Neutrophil (primary cell): ENCODE results near the gene B9D1.

Experiments used
- H3K27ac ChIP-seq: fragments of 200-600 bp; sonication (generic); 2 replicates; pipeline ENCODE4 v1.5.1; 2016; ENCODE audit warnings: mild to moderate bottlenecking, moderate library complexity
- H3K27me3 ChIP-seq: fragments of 200-600 bp; sonication (generic); 2 replicates; pipeline ENCODE4 v1.6.0; 2016; ENCODE audit warnings: mild to moderate bottlenecking
- H3K36me3 ChIP-seq: fragments of 200-600 bp; sonication (generic); 2 replicates; pipeline ENCODE4 v1.5.1; 2017
- H3K4me1 ChIP-seq, 2 experiments: fragments of 200-600 bp in 1 of 2; sonication (generic) in 1 of 2; 1 replicate in 1 of 2; 2 replicates in 1 of 2; pipeline versions ENCODE4 v1.5.1 to v1.6.1; 2013 to 2016; ENCODE audit warnings: low read depth in 1 of 2, low read length in 1 of 2, mild to moderate bottlenecking in 1 of 2, moderate library complexity in 1 of 2; ENCODE audit not compliant: control insufficient read depth in 1 of 2, insufficient read depth in 1 of 2
- H3K4me3 ChIP-seq, 2 experiments: fragments of 200-600 bp in 1 of 2; sonication (generic) in 1 of 2; 1 replicate in 1 of 2; 2 replicates in 1 of 2; pipeline ENCODE4 v1.5.1; 2013 to 2016; ENCODE audit warnings: low read depth in 1 of 2, low read length in 1 of 2, mild to moderate bottlenecking in 1 of 2, moderate library complexity in 1 of 2
- H3K9me3 ChIP-seq: fragments of 200-600 bp; sonication (generic); 2 replicates; pipeline ENCODE4 v1.5.1; 2016
- TF ChIP-seq, protein P1 (sequence below): fragments of 200-600 bp; sonication (generic); IDR thresholded peaks from 2 replicates; pipeline ENCODE4 v1.5.1; 2016; ENCODE audit warnings: antibody characterized with exemption

The B9D1 gene

DNA sequence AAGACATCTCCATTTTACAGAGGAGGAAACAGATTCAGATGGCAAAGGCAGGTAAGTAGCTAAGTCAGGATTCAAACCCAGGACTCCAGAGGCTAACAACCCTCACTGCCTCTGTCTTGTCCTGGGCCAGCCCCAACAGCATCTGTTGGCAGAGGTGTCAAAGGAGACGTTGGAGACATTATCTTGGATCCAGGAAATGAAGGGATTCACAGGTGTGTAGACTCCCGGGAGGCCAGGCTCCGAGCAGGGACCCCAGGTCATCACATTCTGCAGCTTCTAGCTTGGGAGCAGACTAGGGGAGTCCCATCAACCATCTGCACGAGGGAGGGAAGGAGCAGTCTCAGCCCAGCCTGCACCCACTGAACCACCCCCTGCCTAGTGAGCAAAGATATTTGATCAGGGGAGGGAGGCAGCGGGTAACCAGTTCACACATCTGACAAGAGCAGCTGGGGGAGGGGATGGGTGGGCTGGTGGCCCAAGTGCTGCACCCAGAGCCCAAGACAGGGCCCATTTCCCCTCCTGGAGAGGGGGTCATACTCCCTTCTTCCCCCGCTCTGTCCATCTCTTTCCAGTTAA is 1.0 kb upstream of the B9D1 start:
- no peaks in the 10 kb centered on the region for H3K36me3 ChIP-seq
- H3K27me3 ChIP-seq = peaks cover 27% of the 10 kb centered on the region
- no peaks in the 10 kb centered on the region for H3K9me3 ChIP-seq
- H3K4me1 ChIP-seq = peaks cover 7 to 15% of the 10 kb centered on the region in 2 experiments
- TF ChIP-seq, protein P1, sequence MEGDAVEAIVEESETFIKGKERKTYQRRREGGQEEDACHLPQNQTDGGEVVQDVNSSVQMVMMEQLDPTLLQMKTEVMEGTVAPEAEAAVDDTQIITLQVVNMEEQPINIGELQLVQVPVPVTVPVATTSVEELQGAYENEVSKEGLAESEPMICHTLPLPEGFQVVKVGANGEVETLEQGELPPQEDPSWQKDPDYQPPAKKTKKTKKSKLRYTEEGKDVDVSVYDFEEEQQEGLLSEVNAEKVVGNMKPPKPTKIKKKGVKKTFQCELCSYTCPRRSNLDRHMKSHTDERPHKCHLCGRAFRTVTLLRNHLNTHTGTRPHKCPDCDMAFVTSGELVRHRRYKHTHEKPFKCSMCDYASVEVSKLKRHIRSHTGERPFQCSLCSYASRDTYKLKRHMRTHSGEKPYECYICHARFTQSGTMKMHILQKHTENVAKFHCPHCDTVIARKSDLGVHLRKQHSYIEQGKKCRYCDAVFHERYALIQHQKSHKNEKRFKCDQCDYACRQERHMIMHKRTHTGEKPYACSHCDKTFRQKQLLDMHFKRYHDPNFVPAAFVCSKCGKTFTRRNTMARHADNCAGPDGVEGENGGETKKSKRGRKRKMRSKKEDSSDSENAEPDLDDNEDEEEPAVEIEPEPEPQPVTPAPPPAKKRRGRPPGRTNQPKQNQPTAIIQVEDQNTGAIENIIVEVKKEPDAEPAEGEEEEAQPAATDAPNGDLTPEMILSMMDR = no peak
- H3K4me3 ChIP-seq = peak overlapping the region in 1 of 2 experiments; percentile 92
- no peak overlapping the region for H3K27ac ChIP-seq

DNA sequence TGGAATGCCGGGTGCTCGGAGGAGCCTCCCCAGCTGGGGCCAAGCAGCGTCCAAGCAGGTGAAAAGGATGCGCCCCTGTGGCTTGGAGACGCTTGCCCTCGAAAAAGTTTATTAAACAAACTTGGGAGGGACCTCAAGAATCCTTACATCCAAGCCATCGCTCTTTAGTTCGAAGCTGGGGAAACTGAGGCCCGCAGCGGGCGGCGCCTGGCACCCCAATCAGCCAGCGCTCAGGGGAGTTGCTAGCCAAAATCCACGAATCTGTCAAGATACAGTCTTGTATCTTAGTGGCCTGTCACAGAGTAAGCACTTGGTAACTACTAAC is 553 bp upstream of the B9D1 start:
- no peaks in the 10 kb centered on the region for H3K36me3 ChIP-seq
- peaks cover 27% of the 10 kb centered on the region for H3K27me3 ChIP-seq
- H3K27ac ChIP-seq = no peak overlapping the region
- H3K4me1 ChIP-seq = peaks cover 7 to 15% of the 10 kb centered on the region in 2 experiments
- TF ChIP-seq, protein P1 = no peak
- no peaks in the 10 kb centered on the region for H3K9me3 ChIP-seq
- peak overlapping the region; percentile 83 to 92 for H3K4me3 ChIP-seq

DNA sequence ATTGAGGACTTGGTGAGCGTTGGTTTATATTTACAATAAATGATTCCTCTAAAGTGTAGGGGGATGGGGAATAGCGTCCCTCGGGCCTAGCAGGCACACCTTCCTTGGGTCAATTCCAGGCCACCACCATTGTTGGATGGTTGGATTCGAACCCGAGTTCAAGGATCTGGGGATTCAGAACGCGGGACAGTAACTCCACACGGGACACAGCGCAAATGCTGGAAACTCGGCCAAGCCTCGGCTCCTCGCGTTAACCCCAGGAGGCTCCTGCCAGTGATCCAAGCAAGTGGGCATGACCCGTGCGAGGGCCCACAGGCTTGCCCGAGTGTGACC is 613 bp downstream of the B9D1 start:
- Histone ChIP-seq H3K4me1 (peaks cover 7 to 15% of the 10 kb centered on the region in 2 experiments), H3K27me3 (peaks cover 27% of the 10 kb centered on the region), H3K9me3 (no peaks in the 10 kb centered on the region), H3K27ac (no peak overlapping the region), H3K4me3 (peak overlapping the region; percentile 83 to 92), H3K36me3 (no peaks in the 10 kb centered on the region)
- TF ChIP-seq, protein P1 = no peak

DNA sequence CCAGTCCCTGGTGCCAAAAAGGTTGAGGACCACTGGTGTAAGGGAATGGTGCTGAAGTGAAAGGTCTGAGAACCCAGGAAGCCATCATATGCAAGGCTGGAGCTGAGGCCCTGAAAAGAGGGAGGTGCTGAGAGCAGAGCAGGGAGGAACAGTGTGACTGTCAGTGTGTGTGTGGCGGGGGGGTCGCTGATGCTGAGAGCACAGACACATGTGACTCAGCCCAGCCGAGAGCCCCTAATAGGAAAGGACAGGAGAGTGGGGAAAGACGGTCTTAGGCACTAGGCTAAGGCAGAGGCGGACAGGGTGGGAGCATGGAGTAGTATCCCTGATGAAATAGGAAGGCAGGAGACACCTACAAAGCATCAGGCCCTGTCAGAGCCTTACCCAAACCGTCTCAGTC is 1.2 kb downstream of the B9D1 start:
- TF ChIP-seq, protein P1 = no peak
- no peak overlapping the region for H3K4me3 ChIP-seq
- H3K36me3 ChIP-seq = no peaks in the 10 kb centered on the region
- no peak overlapping the region for H3K27ac ChIP-seq
- H3K9me3 ChIP-seq = no peaks in the 10 kb centered on the region
- peaks cover 7 to 15% of the 10 kb centered on the region in 2 experiments for H3K4me1 ChIP-seq
- peaks cover 27% of the 10 kb centered on the region for H3K27me3 ChIP-seq

DNA sequence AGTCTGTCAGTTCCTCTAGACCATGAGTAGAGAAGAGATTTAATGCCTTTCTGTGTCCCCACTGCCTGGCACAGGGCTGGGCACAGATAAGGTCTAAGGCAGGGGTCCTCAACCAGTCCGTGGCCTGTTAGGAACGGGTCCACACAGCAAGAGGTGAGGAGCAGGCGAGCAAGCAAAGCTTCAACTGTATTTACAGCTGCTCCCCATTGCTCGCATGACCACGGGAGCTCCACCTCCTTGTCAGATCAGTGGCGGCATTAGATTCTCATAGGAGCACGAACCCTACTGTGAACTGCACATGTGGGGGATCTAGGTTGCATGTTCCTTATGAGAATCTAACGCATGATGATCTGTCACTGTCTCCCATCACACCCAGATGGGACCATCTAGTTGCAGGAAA is 1.8 kb downstream of the B9D1 start:
- H3K27ac ChIP-seq = no peak overlapping the region
- TF ChIP-seq, protein P1 = no peak
- no peaks in the 10 kb centered on the region for H3K36me3 ChIP-seq
- no peaks in the 10 kb centered on the region for H3K9me3 ChIP-seq
- peaks cover 27% of the 10 kb centered on the region for H3K27me3 ChIP-seq
- H3K4me3 ChIP-seq = no peak overlapping the region
- H3K4me1 ChIP-seq = peaks cover 7 to 15% of the 10 kb centered on the region in 2 experiments

DNA sequence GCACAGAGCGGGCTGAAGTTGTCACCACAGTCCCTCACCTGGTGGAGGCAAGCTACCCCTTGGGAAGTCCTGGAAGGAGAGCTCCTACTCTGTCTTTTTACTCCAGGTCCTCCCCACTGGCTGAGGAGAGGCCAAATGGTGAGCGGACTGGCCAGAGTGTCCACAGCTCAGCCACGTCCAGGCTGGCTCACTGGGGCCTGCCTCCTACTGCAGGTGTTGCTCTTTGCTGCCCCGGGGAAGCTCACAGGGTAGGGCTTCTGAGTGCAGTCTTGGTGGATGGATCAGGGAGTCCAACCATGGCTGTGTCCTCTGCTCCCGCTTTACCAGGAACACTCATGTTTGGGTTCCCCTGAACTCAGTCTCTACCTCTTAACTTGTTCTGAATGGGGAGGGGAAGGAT is 2.7 kb downstream of the B9D1 start:
- TF ChIP-seq, protein P1 = no peak
- Histone ChIP-seq H3K27me3 (peaks cover 27% of the 10 kb centered on the region), H3K4me3 (no peak overlapping the region), H3K27ac (no peak overlapping the region), H3K4me1 (peaks cover 7 to 15% of the 10 kb centered on the region in 2 experiments), H3K9me3 (no peaks in the 10 kb centered on the region), H3K36me3 (no peaks in the 10 kb centered on the region)
